ENCODE results near the gene PHF21A.

DNA sequence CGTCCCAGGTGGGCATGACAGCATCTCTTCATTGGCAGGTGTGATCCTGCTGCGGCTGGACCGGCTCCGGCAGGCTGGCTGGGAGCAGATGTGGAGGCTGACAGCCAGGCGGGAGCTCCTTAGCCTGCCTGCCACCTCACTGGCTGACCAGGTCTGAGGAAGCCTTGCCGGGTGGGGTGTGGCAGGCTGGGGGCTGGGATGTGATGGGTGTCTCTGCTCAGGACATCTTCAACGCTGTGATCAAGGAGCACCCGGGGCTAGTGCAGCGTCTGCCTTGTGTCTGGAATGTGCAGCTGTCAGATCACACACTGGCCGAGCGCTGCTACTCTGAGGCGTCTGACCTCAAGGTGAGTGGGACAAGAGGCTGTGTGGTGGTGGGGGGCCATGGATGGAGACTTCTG is 195.3 kb downstream of the PHF21A start:
- TF ChIP-seq, protein P1, sequence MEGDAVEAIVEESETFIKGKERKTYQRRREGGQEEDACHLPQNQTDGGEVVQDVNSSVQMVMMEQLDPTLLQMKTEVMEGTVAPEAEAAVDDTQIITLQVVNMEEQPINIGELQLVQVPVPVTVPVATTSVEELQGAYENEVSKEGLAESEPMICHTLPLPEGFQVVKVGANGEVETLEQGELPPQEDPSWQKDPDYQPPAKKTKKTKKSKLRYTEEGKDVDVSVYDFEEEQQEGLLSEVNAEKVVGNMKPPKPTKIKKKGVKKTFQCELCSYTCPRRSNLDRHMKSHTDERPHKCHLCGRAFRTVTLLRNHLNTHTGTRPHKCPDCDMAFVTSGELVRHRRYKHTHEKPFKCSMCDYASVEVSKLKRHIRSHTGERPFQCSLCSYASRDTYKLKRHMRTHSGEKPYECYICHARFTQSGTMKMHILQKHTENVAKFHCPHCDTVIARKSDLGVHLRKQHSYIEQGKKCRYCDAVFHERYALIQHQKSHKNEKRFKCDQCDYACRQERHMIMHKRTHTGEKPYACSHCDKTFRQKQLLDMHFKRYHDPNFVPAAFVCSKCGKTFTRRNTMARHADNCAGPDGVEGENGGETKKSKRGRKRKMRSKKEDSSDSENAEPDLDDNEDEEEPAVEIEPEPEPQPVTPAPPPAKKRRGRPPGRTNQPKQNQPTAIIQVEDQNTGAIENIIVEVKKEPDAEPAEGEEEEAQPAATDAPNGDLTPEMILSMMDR (IDR thresholded peaks at IDR 0.05; ENCODE audit: insufficient read depth, low read length, poor library complexity, severe bottlenecking) = no peak
- no peak for TF ChIP-seq EZH2phosphoT487 (conservative IDR thresholded peaks at IDR 0.05; ENCODE audit: low read length)
